BLaER1 (cell line): ENCODE measurements around the gene STARD7.

ENCODE experiments used
- H3K27ac ChIP-seq: shearing (Covaris generic); formaldehyde crosslinking; 2 replicates; pipeline ENCODE4 v1.8.1; 2022
- H3K27me3 ChIP-seq: shearing (Covaris generic); formaldehyde crosslinking; 2 replicates; pipeline ENCODE4 v1.8.1; 2022
- H3K36me3 ChIP-seq: shearing (Covaris generic); formaldehyde crosslinking; 2 replicates; pipeline ENCODE4 v1.8.1; 2022
- H3K4me1 ChIP-seq: shearing (Covaris generic); formaldehyde crosslinking; 2 replicates; pipeline ENCODE4 v1.8.1; 2022
- H3K4me2 ChIP-seq: shearing (Covaris generic); formaldehyde crosslinking; 2 replicates; pipeline ENCODE4 v1.8.1; 2022
- H3K4me3 ChIP-seq: shearing (Covaris generic); formaldehyde crosslinking; 2 replicates; pipeline ENCODE4 v1.8.1; 2022
- H3K9ac ChIP-seq: shearing (Covaris generic); formaldehyde crosslinking; 2 replicates; pipeline ENCODE4 v1.8.1; 2022
- H3K9me3 ChIP-seq: shearing (Covaris generic); formaldehyde crosslinking; 2 replicates; pipeline ENCODE4 v1.8.1; 2022
- H4K20me1 ChIP-seq: shearing (Covaris generic); formaldehyde crosslinking; 2 replicates; pipeline ENCODE4 v1.8.1; 2022
- Cebpa-rat ChIP-seq: shearing (Covaris generic); IDR thresholded peaks from 2 replicates; pipeline ENCODE4 v1.8.1; 2022

Gene STARD7

DNA sequence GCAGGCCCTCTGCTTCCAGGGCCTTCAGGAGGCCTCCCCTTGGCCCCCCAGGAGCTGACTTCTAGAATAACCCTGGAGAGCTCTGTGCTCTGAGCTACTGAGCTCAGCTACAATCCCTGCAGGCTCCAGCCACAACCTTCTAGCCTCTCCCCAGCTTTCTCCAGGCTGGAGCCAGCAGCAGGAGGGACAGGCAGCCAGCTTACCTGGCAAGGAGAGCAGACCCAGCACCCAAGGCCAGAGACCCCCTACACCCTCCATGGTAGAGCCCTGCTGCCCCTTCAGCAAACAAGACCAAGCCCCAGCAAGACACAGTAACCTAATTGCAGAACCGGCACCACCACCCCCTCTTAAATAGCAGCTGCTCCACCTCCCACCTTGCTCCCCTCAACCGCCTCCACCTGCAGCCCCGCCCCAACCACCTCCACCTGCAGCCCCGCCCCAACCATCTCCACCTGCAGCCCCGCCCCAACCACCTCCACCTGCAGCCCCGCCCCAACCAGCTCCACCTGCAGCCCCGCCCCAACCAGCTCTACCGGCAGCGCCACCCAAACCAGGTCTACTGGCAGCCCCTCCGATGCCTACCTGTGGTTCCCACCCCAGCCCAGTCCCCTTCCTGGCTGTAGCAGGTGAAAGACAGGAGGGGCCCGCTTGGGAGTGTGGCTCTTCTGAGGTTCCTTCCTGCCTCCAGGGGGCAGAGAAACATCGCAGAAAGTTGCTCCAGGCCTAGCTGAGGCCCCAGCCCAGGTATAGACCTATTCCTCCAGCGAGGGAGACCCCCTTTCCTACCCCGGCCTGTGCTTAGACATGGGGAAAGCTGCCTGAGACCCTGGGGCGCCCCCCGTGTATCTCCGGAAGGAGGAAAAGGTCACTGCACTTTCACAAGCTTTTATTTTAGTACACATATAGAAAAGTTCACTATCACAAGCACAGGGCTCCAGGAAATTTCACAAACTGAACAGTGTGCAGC, 70.2 kb downstream of the STARD7 start, which contains the start of gene ASTL:
ASTL (minus strand) TSS at position 324 of the 967 bp plus-strand sequence; CDS start at position 258, 66 bp downstream.
- Histone ChIP-seq H3K27me3 (no peaks in the 10 kb centered on the region), H3K4me3 (no peak within 1 kb of the TSS), H3K9ac (no peak within 1 kb of the TSS), H3K27ac (no peak within 1 kb of the TSS; the same call in 1 of the 2 replicates), H3K4me1 (peaks cover 43% of the 10 kb centered on the region), H4K20me1 (peaks cover 16% of the 10 kb centered on the region), H3K36me3 (peaks cover 16% of the 10 kb centered on the region), H3K9me3 (no peaks in the 10 kb centered on the region), H3K4me2 (no peak within 1 kb of the TSS)
- no peak for TF ChIP-seq Cebpa-rat

DNA sequence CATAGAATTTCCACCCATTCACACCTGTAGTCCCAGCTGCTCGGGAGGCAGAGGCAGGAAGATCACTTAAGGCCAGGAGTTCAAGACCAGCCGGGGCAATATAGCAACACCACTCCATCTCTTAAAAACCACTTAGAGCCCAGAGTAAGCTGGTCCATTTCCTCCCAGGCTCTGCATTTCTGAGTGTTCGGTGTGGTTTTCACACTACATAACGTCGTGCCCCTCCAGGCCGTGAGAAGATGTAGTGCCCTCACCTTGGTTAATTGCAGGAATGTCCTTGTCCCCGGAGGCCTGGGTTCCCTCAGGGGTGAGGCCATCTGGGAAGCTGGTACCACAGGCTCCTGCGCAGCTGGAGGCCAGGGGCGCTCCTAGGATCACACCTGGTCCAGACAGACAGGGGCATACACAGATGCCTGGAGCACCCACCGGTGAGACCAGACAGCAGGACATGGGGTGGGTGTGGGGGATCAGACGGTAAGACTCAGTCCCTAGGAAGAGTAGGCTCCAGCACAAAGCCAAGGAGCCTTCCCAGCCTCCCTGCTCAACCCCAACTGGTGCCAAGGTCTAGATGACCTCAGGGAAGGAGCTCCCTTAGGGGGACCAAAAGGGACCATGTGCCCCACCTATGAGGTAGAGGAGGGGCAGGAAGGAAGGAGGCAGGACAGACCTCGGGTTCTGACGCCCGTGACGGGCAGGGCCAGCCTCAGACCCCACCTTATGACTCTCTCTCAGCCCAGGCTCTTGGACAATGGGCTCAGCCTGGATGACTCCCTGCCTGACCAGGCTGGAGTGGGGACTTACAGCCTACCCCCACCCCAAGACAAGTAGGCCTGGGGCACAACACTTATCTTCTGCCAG, 71.1 kb downstream of the STARD7 start:
- H3K36me3 ChIP-seq: peaks cover 7% of the 10 kb centered on the region
- no peak overlapping the region; the same call in 1 of the 2 replicates for H3K27ac ChIP-seq
- H3K9me3 ChIP-seq: no peaks in the 10 kb centered on the region
- TF ChIP-seq Cebpa-rat: no peak
- peaks cover 34% of the 10 kb centered on the region for H3K4me1 ChIP-seq
- H3K4me2 ChIP-seq: no peak overlapping the region
- no peaks in the 10 kb centered on the region for H3K27me3 ChIP-seq
- no peak overlapping the region for H3K4me3 ChIP-seq
- no peak overlapping the region for H3K9ac ChIP-seq
- H4K20me1 ChIP-seq: peaks cover 7% of the 10 kb centered on the region

DNA sequence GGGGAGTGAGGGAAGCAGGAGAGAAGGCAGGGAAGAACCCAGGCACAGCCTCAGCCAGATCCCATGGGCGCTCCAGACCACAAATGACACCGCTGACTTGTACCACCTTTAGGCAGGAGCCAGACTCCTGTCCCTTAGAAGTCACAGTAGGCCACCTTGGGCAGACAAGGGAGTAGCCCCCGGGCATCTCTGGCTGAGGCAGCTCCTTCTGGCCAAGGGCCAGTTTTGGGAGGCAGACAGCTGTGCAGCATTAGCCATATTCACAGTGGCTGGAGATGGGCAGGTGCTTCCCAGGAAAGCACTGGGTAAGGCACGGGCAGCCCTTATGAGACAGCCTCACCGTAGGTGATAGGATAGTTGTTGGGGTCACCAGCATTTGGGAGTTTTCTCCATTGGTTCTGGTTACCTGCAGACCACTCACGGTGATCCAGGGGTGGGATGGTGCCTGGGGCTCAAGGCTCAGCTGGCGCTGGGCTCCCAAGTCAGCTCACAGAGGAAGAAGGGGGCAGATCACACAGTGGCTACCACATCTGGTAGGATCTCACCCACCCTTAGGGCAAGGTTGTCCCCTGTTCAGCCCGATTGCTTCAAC, 72.4 kb downstream of the STARD7 start:
- H3K4me2 ChIP-seq: no peak overlapping the region
- no peaks in the 10 kb centered on the region for H3K9me3 ChIP-seq
- no peaks in the 10 kb centered on the region for H3K36me3 ChIP-seq
- no peaks in the 10 kb centered on the region for H3K27me3 ChIP-seq
- H3K4me1 ChIP-seq: peaks cover 21% of the 10 kb centered on the region
- no peak overlapping the region for H3K4me3 ChIP-seq
- H3K9ac ChIP-seq: no peak overlapping the region
- TF ChIP-seq Cebpa-rat: no peak
- no peaks in the 10 kb centered on the region for H4K20me1 ChIP-seq
- H3K27ac ChIP-seq: no peak overlapping the region

DNA sequence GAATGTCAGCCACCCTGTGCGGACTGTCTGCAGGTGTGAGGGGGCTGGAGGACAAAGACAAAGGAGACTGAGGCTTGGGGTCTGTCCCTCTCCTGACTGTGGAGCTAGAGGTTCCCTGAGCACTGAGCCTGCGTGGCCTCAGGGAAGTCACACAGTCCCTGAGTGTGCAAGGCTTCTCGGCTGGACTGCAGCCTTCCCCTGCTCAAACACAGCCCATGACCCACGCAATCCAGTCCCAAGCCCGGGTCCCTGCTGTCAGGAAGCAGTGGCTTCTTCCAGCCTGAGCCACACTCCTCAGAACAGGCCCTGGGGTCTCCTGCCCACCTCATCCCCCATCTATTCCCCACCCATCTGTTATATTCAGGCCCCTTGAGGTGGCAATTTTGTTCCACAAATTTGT, 73.0 kb downstream of the STARD7 start:
- Histone ChIP-seq H3K4me1 (peaks cover 17% of the 10 kb centered on the region), H3K27me3 (no peaks in the 10 kb centered on the region), H3K27ac (no peak overlapping the region), H3K9me3 (no peaks in the 10 kb centered on the region), H3K4me2 (no peak overlapping the region), H3K9ac (no peak overlapping the region), H4K20me1 (no peaks in the 10 kb centered on the region), H3K36me3 (no peaks in the 10 kb centered on the region), H3K4me3 (no peak overlapping the region)
- no peak for TF ChIP-seq Cebpa-rat

DNA sequence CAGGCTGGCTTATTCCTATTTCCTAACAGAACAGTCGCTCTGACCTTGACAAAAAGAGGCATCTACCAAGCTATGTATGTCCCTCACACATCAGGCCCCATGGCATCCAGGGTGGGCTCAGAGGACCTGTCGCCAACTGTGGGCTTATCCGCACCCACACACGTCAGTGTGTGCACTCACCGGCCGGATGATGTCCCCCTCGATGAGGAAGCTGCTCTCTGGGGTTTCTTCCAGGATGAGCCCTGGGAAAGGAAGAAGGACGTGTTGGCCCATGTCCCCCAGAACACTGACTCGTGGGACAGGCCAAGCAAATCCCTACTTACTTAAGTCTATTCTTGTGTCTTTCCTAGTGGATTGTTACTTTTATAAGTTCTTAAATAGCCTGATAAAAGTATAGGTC, 73.5 kb downstream of the STARD7 start:
- Histone ChIP-seq H3K27ac (no peak overlapping the region), H3K9me3 (no peaks in the 10 kb centered on the region), H3K4me3 (no peak overlapping the region), H3K4me1 (peaks cover 18% of the 10 kb centered on the region), H3K4me2 (no peak overlapping the region), H3K9ac (no peak overlapping the region), H4K20me1 (no peaks in the 10 kb centered on the region), H3K36me3 (no peaks in the 10 kb centered on the region), H3K27me3 (no peaks in the 10 kb centered on the region)
- no peak for TF ChIP-seq Cebpa-rat
